NCI-H1436 treated with DMSO at 0.1 percent for 48 hours (cell line): ENCODE results near the gene KRTCAP2.
"Not testable (repeated sequence)": the region's sequence is repeated elsewhere in the genome, so short reads cannot be mapped to it uniquely, and the experiment has no call there.

Source experiments
- DNase-seq: peaks from one replicate; lab custom pipeline; 2025; lab: John Stamatoyannopoulos, UW

The KRTCAP2 gene

DNA sequence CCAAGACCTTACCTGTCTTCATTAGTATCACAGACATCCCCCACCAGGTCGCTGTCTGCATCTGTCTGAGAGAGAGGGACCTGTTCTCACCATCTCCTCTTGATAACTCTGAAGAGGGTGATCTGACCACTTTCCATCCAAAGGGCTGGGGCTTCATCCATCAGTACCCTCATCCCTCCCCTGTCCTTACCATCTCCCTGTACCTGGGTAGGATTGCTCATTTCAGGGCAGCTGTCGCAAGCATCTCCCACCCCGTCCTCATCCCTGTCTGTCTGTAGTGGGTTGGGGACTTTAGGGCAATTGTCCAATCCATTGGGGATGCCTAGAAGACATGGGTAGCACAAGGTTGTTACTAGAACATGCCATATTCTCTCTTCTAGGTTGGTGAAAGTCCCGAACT, 26.7 kb upstream of the KRTCAP2 start:
- DNase-seq: no peak

DNA sequence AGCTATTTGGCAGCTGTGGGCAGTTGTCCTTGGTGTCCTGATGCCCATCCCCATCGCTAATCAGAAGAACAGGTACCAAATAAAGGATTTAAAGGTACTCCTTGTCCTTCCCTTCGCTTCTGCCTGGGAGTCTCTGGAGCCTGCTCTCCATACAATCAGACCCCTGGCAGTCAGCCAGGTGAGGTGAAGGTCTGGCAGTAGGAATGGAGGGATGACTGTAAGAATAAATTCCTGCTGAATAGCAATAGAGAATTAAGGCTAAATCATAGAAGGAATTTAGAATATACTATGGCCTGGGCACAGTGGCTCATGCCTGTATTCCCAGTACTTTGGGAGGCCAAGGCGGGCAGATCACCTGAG, 25.4 kb upstream of the KRTCAP2 start:
- no peak for DNase-seq

DNA sequence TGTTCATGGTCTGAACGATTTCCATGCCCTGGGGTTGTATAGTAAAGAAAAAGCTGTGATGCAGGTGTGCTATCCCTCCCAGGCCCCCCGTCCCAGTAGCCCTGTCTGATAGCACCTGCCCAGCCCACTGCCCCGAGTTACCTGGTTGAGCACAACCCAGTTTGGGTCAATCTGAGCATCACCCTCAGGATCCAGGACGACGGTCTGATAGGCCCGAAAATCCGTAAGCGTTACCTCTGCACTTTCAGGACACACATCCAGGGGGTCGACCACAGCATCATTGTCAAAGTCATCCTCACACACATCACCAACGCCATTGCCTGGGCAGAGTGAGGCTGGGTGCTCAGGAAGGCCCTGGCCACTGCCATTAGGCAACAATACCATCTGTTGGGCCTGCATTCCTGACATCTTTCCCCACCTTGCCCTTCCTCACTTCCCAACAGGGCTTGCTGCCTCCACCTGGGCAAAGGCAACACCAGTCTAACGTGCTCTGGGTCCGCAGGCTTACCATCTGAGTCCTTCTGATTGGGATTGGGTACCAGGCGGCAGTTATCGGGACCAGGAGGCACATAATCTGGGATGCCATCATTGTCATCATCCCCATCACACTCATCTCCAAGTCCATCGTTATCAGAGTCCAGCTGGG, 24.9 kb upstream of the KRTCAP2 start:
- no peak for DNase-seq

GRCh38 chr1:155196893-155197638, 24.0 kb upstream of the KRTCAP2 start:
- DNase-seq: no peak

GRCh38 chr1:155196103-155196892, 23.2 kb upstream of the KRTCAP2 start:
- DNase-seq: no peak

- DNase-seq: no peak
Measured at GRCh38 chr1:155195201-155196102, 22.3 kb upstream of the KRTCAP2 start.

- not testable (repeated sequence) for DNase-seq
Measured at GRCh38 chr1:155193991-155194240, 20.8 kb upstream of the KRTCAP2 start.

GRCh38 chr1:155193275-155193990, 20.3 kb upstream of the KRTCAP2 start:
- no peak for DNase-seq

GRCh38 chr1:155192346-155193274, 19.5 kb upstream of the KRTCAP2 start:
- DNase-seq: peak; percentile 51

GRCh38 chr1:155191904-155192303, 18.8 kb upstream of the KRTCAP2 start:
- DNase-seq: no peak

DNA sequence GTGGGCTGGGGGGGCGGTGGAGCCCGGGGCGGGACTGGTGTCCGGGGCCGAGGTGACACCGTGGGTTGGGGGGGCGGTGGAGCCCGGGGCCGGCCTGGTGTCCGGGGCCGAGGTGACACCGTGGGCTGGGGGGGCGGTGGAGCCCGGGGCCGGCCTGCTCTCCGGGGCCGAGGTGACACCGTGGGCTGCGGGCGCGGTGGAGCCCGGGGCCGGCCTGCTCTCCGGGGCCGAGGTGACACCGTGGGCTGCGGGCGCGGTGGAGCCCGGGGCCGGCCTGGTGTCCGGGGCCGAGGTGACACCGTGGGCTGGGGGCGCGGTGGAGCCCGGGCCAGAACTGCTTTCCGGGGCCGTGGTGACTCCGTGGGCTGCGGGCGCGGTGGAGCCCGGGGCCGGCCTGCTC, 16.8 kb upstream of the KRTCAP2 start:
- not testable (repeated sequence) for DNase-seq

- DNase-seq: no peak
Measured at GRCh38 chr1:155188268-155188667, 15.2 kb upstream of the KRTCAP2 start.

DNA sequence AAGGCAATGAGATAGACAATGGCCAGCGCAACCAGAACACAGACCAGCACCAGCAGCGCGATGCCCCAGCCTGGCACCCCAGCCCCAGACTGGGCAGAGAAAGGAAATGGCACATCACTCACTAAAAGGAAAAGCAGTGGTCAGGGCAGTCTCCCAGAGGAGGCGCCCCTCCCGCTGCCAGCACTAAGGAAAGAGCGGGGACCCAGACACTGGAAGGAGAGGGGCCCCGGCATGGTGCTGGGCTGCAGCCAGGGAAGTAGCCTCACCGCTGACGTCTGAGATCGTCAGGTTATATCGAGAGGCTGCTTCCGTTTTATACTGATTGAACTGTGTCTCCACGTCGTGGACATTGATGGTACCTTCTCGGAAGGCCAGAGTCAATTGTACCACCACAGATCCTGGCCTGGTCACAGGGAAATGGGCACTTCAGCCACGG, 14.4 kb upstream of the KRTCAP2 start:
- no peak for DNase-seq

DNA sequence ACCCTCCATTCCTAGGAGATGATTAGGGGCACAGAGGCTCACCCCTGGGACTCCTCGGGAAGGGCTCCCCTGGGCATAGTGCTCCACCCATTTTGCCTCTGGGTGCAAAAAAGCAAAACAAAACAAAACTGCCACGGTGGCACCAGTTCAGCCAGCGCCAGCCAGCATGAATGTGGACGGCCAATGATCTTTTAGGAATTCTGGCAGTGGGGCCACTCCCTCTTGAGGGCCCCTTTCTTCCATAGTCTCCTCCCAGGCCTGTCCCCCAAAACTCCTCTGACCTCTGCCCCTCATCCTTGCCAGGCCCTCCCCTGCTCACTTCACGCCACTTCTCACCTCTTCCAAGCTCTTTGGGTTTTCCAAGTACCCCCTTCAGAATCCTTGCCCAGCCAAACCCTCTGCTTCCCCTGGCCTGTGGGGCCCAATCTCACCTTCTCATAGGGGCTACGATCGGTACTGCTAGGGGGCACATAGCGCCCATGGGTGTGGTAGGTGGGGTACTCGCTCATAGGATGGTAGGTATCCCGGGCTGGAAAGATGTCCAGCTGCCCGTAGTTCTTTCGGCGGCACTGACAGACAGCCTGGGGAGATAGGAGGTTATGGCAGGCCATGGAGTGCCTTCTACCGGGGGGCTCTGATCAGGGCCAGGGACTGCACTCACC, 13.8 kb upstream of the KRTCAP2 start:
- DNase-seq: no peak

DNA sequence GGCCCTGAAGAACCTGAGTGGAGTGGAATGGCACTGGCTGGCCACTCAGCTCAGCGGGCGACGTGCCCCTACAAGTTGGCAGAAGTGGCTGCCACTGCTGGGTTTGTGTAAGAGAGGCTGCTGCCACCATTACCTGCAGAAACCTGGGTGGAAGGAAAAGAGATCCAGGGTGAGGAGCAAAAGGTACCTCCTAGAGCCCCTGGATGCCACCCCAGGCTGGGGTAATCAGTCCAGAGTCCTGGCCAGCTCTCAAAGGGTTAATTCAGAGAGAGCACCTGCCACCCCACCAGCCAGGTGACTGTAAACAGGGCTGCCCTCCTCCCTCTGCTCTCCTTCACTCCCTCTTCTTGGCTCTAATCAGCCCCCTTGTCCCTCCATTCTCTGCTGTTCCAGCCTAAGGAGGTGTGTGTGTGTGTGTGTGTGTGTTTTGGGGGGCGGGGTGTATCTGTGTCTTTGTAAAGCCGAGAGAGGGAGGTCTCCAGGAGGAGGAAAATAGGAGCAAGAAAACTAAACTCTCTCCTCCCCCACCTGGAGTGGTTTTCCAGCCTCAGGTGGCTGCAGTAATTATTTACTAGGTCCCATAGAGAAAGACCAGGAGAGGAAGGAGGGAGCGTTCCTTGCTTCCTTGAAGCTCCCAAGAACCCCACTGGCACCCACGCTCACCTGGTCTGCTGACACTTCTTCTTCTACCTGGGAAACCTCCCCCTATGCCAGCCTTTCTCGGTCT, 13.1 kb upstream of the KRTCAP2 start:
- DNase-seq: no peak

- no peak for DNase-seq
Measured at GRCh38 chr1:155185783-155186066, 12.6 kb upstream of the KRTCAP2 start.

DNA sequence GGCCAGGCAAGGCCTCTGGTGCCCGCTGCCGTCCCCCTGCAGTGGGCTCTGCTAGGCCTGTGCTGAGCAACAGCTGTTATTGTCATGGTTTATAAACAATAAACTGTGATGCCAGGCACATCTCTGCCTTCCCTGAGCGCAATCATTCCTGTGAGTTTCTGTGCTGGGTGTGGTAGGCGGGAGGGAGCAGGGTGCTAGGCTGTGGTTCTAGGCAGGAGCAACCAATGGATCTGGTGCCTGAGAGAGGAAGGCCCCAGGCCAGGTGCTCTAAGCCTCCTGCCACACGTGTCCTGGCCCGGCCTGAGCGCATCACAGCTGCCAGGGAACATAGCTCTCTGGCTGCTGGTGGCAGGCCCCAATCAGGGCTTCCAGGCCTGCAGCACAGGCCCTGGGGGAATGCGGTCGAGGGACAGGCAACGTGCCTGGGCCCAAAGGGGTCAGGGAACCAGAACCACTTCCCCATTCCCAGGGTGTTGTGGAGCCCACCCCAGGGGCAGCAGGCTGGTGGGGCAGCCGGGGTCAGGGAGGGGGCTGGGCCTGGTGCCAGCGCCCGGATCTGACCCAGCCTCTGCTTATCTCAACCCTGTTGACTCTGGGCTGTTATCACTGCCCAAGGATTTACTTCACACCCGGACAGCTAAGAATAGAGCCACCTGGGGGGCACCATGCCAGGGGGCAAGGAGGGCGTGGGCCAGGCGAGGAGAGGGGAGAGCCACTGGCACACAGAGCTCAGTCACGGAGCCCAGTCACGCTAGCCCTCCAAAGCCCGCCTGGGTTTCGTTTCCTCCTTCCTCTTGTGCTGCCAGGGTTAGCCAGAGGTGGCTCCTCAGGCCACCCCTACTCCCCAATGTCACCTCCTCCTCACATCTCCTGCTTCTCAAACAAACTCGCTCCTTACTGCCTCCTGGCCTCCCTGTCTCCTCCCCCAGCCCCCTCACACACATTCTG, 12.0 kb upstream of the KRTCAP2 start:
- DNase-seq: no peak

- DNase-seq: no peak
Measured at GRCh38 chr1:155184351-155184811, 11.3 kb upstream of the KRTCAP2 start.
